ENCODE measurements around the gene DOCK10. TPM values are rescaled to one million over a fixed set of nuclear protein-coding genes. Genes with fewer than 3 reads are reported as not detected.

The DOCK10 gene
- total and polyA plus RNA-seq, 2 donors (not counting 3 experiments of a cell fraction or from before 2014, with no cell fraction given), result 5.8 to 23.0 TPM

- TF ChIP-seq GATA2 (IDR thresholded peaks at IDR 0.05; ENCODE audit: insufficient read depth, insufficient read length, low read depth, low read length), result no peak
- TF ChIP-seq POLR2AphosphoS5 (IDR thresholded peaks at IDR 0.05; ENCODE audit: insufficient read depth, low read depth, low read length), result no peak
- TF ChIP-seq JUN (IDR thresholded peaks at IDR 0.05; ENCODE audit: borderline replicate concordance, insufficient read depth, insufficient read length, low read depth), result no peak
- no peak for TF ChIP-seq MYC (IDR thresholded peaks at IDR 0.05; ENCODE audit: low read depth, low read length)
- TF ChIP-seq MAX (IDR thresholded peaks at IDR 0.05; ENCODE audit: insufficient read depth, insufficient read length), result no peak
- TF ChIP-seq EZH2 (IDR thresholded peaks at IDR 0.05; ENCODE audit: borderline replicate concordance, low read depth, low read length, severe bottlenecking), result no peak
- TF ChIP-seq CTCF (IDR thresholded peaks at IDR 0.05; ENCODE audit: extremely low read depth in 1 of 2, insufficient read depth in 1 of 2, low read depth in 1 of 2, low read length in 2 of 2), result no peak
- no peak for TF ChIP-seq POLR2A (IDR thresholded peaks at IDR 0.05; ENCODE audit: low read depth, low read length)
- no peak for TF ChIP-seq FOS (IDR thresholded peaks at IDR 0.05; ENCODE audit: borderline replicate concordance, insufficient read depth, low read length)
- FAIRE-seq (no peak), DNase-seq (ENCODE audit: low read depth, low spot score) (no peak)
- no peaks in the 10 kb centered on the region for H3K36me3 ChIP-seq (ENCODE audit: control insufficient read depth in 2 of 2, extremely low read depth in 1 of 2, insufficient read depth in 2 of 2, low read length in 2 of 2)
- intact Hi-C loops (cut with micrococcal nuclease) (loop anchor here (1.0 kb wide), 1 partner anchor 52 kb away; no protein-coding TSS in a partner anchor), dilution Hi-C loops (cut with MboI; ENCODE audit: extremely low pct_ligation_motif_present, low sequenced_read_pairs) (no loop called here)
- H3K4me1 ChIP-seq (ENCODE audit: control insufficient read depth, extremely low read depth, insufficient read depth, low read length), result peaks cover 4% of the 10 kb centered on the region
- H3K79me2 ChIP-seq (ENCODE audit: control insufficient read depth, insufficient read depth, low read length), result no peaks in the 10 kb centered on the region
- no peak overlapping the region for H3K4me2 ChIP-seq (ENCODE audit: insufficient read depth, low read length)
- H4K20me1 ChIP-seq (replicated peaks; ENCODE audit: control insufficient read depth, extremely low read depth, insufficient read depth, low read length), result no peaks in the 10 kb centered on the region
- no peaks in the 10 kb centered on the region for H3K9me3 ChIP-seq (replicated peaks; ENCODE audit: control insufficient read depth, insufficient read depth, low read length)
- no peak overlapping the region for H3K4me3 ChIP-seq (replicated peaks in 1 of 3; ENCODE audit: insufficient read depth in 1 of 3, low read depth in 1 of 3, low read length in 3 of 3)
- H3K27ac ChIP-seq (ENCODE audit: insufficient read depth, low read depth, low read length), result no peak overlapping the region
- H3K9me1 ChIP-seq (replicated peaks; ENCODE audit: control insufficient read depth, extremely low read depth, insufficient read depth, low read length), result no peaks in the 10 kb centered on the region
- no peaks in the 10 kb centered on the region for H3K27me3 ChIP-seq (ENCODE audit: control insufficient read depth in 2 of 2, insufficient read depth in 2 of 2, low read length in 2 of 2)
- no TSS peak for BruUV-seq (replicated peaks)
- no peak overlapping the region for H2AFZ ChIP-seq (ENCODE audit: low read depth, low read length)
- H3K9ac ChIP-seq (replicated peaks; ENCODE audit: extremely low read depth, insufficient read depth, low read length), result no peak overlapping the region
- ChIA-PET POLR2A (interaction anchor here (0.7 kb wide), 1 partner anchor 50 kb away, joined by 4 read pairs; no protein-coding TSS in a partner anchor), CTCF (interaction anchor here (0.6 to 3.0 kb wide), 8 partner anchors 9 to 198 kb away, joined by 3 to 10 read pairs (median 5); no protein-coding TSS in a partner anchor)
Observed at GRCh38 chr2:224999754-225000153, 42.5 kb downstream of the DOCK10 start.
